GM21447 (cell line): ENCODE measurements around the gene TMA7.
"Not testable (repeated sequence)": the region's sequence is repeated elsewhere in the genome, so short reads cannot be mapped to it uniquely, and the experiment has no call there.

Experiments
- ATAC-seq: cut with Tn5 transposase; IDR thresholded peaks from one replicate; pipeline ENCODE4 v1.9.1; 2021; ENCODE audit not compliant: unreplicated experiment

Gene TMA7

GRCh38 chr3:48467110-48467454 lies 27.0 kb downstream of the TMA7 start:
- ATAC-seq = no peak

GRCh38 chr3:48467473-48468267 lies 27.6 kb downstream of the TMA7 start:
- no peak for ATAC-seq

- no peak for ATAC-seq
These were observed 28.3 kb downstream of the TMA7 start for GRCh38 chr3:48468329-48468731.

DNA sequence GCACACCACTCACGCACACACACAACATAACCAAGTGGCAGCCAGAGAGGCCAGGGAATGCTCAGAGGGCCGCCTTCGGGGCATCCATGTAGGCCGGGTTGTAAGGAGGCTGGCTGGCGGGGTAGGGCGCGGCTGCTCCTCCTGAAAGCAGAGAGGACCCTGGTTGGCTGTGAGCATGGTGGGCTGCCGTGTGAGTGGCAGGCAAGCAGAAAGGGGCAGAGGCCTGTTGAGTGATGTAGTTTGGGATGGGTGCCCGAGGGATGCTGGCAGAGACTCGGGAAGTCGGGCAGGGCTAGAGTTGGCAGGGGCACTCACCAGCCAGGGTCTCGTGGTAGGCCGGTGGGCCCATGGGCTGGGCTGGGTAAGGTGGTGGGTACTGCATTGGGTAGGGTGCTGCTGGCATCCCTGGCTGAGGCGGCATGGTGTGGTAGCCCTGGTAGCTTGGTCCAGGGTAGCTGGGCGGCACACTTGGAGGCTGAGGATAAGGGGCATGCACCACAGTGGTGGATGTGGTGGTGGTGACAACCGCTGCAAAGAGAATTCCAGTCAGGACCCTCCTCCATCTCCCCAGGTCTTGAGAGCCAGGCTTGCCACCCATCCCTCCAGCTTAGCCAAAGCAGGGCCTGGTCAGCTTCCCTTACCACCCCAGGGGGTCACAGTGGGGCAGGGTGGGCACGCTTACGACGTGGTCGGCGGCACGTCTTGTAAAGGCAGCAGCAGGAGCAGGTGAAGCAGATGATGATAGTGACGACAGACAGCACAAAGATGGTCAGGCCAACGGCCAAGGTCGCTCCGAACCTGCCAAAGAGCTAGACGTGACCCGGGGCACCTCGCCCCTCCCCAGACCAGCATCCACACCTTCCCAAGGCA lies 29.2 kb downstream of the TMA7 start:
- ATAC-seq = no peak

DNA sequence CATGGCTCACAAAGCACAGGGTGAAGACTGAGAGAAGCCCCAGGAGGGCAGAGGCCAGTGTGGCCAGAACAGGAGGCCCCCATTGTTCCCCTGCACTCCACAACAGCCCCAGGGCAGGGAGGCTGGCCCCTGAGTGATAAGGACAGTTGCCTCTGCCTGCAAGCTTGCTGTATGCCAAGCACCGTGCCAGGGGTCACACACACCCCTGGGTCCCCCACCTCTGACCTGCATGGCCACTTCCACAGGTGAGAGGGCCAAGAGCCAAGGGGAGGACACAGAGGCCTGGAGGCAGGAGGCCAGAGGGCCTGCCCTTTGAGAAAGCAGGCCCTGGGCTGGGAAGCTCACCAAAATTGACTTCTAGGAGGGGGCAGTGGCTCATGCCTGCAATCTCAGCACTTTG lies 30.2 kb downstream of the TMA7 start:
- no peak for ATAC-seq

GRCh38 chr3:48472673-48472922 lies 32.5 kb downstream of the TMA7 start:
- no peak for ATAC-seq

GRCh38 chr3:48472923-48473616 lies 33.0 kb downstream of the TMA7 start:
- peak; percentile 78 for ATAC-seq

GRCh38 chr3:48473617-48473952 lies 33.5 kb downstream of the TMA7 start:
- ATAC-seq = no peak

GRCh38 chr3:48474031-48474430 lies 34.0 kb downstream of the TMA7 start:
- ATAC-seq = not testable (repeated sequence)

DNA sequence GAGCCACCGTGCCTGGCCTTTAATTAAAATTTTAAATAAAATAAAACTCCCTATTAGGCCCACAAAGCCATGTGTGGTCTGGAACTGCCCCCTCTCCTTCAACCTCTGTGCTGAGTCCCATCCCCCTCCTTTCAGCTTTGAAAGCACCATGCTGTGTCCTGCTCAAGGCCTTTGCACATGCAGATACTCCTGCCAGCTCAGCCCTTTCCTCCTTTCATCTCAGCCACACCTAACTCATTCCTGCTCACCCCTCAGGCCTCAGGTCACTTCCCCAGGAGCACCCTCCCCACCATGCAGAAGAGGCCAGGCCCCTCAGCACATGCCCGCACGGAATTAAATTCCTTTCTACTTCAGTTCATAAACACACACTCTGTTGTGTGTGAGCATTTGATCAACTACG lies 34.6 kb downstream of the TMA7 start:
- no peak for ATAC-seq

- no peak for ATAC-seq
These were observed 35.1 kb downstream of the TMA7 start for GRCh38 chr3:48475188-48475587.

DNA sequence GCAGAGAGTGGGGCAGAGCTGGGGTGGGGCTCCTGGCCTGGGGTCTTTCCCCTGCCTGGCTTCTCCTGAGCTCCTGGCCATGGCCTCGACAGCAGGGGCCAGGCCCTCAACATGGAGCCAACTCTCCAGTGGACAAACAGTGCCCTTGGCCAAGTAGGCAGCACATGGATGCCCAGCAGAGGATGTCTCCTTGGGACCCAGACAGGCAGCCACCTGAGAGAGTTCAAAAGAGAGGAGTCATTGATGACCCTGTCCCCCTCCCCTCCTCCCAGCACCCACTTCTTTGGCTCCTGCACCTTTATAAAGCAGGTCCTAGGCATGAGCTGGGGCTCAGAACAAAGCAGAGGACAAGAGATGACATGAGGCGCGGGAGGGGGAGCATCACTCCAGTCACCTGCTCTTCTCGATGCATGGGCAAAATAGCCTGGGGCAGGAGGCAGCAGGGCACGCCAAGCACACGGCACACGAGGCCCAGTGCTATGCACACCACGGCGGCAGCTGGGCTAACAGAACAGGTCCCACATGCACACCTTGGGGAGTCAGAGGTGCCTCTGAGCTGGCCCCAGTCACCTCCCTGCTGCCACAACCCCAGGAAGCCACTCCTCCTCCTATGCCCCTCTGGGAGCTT lies 36.5 kb downstream of the TMA7 start:
- no peak for ATAC-seq

- ATAC-seq = no peak
These were observed 38.0 kb downstream of the TMA7 start for GRCh38 chr3:48477959-48478520.

- peak; percentile 66 for ATAC-seq
These were observed 38.8 kb downstream of the TMA7 start for GRCh38 chr3:48478626-48479555.

DNA sequence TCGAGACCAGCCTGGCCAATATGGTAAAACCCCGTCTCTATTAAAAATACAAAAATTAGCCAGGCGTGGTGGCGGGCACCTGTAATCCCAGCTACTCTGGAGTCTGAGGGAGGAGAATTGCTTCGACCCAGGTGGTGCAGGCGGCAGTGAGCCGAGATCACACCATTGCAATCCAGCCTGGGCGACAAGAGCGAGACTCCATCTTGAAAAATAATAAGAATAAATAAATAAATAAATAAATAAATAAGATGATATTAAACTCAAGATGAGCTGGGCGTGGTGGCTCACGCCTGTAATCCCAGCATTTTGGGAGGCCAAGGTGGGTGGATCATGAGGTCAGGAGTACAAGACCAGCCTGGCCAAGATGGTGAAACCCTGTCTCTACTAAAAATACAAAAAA lies 40.8 kb downstream of the TMA7 start:
- not testable (repeated sequence) for ATAC-seq

DNA sequence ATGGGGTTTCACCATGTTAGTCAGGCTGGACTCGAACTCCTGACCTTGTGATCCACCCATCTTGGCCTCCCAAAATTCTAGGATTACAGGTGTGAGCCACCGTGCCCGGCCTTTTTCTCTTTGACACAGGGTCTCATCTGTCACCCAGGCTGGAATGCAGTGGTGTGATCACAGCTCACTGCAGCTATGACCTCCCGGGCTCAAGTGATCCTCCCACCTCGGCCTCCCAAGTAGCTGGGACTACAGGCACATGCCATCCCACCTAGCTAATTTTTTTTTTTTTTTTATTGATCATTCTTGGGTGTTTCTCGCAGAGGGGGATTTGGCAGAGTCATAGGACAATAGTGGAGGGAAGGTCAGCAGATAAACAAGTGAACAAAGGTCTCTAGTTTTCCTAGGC lies 42.8 kb downstream of the TMA7 start:
- ATAC-seq = not testable (repeated sequence)

DNA sequence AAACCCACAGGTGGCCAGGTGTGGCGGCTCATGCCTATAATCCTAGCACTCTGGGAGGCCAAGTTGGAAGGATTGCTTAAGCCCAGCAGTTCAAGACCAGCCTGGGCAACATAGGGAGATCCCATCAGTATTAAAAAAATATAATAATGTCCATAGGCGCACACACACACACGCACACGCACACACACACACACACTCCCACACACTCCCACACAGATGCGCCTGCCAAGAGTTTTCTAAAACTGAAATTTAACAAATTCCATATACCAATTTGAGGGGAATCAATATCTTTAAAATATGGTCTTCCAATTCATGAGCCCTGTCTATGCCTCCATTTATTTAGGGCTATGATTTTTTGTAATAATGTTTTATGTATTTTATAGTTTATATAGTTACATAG lies 46.9 kb downstream of the TMA7 start:
- ATAC-seq = no peak

DNA sequence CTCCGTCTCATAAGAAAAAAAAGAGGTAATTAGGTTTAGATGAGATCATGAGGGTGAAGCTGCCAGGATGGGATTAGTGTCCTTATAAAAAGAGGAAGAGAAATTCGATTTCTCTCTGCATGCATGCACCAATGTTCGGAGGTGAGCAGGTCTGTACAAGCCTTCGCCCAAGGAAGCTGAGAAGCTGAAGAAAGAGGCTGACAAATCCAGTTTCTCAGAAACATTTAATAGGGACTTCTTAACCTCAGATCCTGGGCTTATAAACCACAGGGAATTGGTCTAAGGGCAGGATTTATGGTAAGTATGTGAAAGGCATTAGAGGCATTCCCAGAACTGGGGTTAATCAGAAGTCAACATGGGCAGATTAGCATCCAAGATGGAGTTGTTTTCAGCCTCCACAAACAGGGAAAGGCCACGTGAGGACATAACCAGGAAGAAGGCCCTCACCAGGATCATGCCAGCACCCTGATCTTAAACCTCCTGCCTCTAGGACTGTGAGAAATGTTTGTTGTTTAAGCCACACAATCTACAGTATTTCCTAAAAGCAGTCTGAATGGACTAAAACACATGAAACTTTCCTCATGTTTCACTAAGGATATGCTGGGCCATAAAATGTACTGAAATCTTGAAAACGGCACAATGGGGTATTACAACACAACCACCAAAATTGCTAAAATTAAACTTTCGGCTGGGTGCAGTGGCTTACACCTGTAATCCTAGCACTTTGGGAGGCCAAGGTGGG lies 52.6 kb downstream of the TMA7 start:
- no peak for ATAC-seq

DNA sequence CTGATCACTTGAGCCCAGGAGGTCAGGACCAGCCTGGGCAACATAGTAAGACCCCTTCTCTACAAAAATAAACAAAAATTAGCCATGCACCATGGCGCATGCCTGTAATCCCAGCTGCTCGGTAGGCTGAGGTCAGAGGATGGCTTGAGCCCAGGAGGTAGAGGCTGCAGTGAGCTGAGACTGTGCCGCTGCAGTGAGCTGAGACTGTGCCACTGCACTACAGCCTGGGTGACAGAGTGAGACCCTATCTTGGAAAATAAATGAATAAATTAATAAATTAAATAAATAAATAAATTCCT lies 53.1 kb downstream of the TMA7 start:
- no peak for ATAC-seq
